ENCODE data around the gene PLA2G3. TPM values are rescaled to one million over a fixed set of nuclear protein-coding genes. Genes with fewer than 3 reads are reported as not detected.
A peak's percentile ranks its signal among the peaks of the same experiment; 100 is the strongest.
"Not testable (repeated sequence)": the region's sequence is repeated elsewhere in the genome, so short reads cannot be mapped to it uniquely, and the experiment has no call there.

PLA2G3 gene
- polyA plus RNA-seq (2012; ENCODE audit: insufficient read depth, insufficient read length): not detected

DNA sequence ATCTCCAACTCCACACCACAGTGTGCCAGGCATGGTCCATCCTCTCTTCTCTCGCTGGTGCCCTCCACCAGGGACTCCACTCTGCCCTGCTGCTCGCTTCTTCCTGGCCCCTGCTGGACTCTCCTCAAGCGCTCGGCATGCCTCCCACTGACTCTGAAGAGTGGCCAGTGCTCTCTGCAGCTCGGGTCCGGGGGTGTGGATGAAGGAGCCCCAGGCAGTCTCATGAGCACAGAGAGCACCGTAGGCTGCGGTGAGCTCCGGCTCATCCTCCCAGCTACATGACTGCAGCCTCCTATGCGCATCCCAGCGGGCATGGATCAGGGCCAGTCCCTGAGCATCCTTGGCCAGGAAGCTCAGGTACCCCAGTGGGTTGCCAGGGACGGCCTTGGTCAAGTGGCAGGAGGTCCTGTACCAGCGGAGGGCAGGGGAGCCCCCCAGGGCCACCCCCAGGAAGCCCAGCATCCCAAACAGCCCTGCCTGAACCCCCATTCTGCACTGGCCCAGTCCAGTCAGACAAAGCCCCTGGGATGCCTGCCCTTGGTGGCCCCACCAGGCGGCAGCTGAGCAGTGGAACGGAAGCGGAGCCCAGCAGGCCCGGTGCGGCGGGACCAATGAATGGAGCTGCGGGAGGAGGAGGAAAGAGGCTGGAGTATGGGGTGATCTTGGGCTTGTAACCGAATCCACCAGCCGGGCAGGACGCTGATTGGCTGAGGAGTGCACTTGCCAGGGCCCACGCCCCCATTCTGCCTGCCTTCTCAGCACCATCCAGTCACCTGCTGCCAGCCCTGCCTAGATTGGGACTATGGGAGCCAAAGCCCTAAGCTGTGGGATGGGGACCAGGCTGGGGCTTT lies at the start of gene PLA2G3:
Gene PLA2G3 (minus strand): TSS at position 643 of the 851 bp plus-strand sequence. CDS start 154 bp downstream, at position 489.
- H3K4me3 ChIP-seq (ENCODE audit: low read length): no peak within 1 kb of the TSS
- DNase-seq (ENCODE audit: low read depth, low spot score): no peak

DNA sequence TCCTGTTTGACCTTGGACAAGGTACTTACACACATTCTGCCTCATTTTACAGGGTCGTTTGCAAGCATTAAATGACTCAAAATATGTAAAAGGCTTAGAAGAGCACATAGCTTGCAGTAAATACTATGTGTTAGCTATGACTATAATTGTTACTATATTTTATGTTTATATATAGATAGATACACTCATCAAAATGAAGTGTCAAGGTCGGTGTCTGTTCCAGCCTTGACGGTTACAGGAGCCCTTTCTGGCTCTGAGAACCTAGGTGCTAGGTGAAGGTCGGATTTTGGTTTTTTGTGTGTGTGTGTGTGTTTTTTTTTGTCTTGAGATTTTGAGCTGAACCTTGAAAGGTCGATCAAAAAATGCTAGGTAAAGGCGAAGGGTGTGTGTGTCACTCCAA lies 47.3 kb upstream of the PLA2G3 start:
- DNase-seq (ENCODE audit: low read depth, low spot score): no peak
- no peak overlapping the region for H3K4me3 ChIP-seq (ENCODE audit: low read length)

GRCh38 chr22:31185056-31185455 lies 44.7 kb upstream of the PLA2G3 start:
- DNase-seq (ENCODE audit: low read depth, low spot score): no peak
- no peak overlapping the region for H3K4me3 ChIP-seq (ENCODE audit: low read length)

DNA sequence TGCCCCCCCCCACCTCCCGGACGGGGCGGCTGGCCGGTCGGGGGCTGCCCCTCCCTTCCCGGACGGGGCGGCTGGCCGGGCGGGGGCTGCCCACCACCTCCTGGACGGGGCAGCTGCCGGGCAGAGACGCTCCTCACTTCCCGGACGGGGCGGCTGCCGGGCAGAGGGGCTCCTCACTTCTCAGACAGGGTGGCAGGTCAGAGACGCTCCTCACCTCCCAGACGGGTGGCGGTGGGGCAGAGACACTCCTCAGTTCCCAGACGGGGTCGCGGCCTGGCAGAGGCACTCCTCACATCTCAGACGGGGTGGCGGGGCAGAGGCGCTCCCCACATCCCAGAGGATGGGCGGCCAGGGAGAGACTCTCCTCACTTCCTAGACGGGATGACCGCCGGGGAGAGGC lies 43.7 kb upstream of the PLA2G3 start:
- DNase-seq (ENCODE audit: low read depth, low spot score): no peak
- H3K4me3 ChIP-seq (ENCODE audit: low read length): no peak overlapping the region

DNA sequence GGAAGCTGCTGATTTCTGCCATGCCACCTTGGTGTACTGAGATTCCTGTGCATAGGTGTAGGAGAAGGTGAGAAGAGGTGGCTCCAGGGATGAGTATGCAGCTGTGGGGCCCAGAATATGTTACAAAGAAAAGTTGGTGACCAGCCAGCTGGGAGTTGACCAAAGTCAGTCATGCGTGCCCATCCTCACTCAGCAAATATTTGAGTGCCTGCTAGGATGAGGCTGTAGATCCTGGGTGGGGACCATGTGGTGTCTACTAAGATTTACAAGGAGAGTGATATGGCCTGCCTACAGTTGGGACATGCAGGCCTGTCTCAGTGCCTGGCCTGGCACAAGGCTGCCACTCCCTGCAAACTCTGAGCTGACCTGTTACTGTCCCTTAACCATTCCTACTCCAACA lies 39.0 kb upstream of the PLA2G3 start:
- no peak overlapping the region for H3K4me3 ChIP-seq (ENCODE audit: low read length)
- DNase-seq (ENCODE audit: low read depth, low spot score): no peak

DNA sequence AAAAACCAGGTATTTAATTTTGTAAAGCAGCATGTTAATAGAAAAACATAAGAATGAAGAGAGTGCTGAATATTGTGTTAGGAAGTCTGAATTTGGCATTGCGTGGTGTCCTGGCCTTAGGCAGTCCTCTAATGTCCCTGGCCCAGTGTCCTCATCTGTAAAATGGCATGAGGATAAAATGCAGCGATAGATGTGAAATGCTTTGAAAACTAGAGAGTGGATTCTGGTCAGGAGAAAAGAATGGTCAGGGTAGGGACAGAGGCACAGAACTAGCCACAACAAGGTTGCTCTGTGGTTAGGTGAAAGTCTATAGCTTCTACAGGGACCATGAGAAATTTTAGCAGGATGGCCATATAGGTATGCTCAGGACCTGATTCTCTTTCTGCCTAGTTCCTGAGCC lies 38.6 kb upstream of the PLA2G3 start:
- H3K4me3 ChIP-seq (ENCODE audit: low read length): no peak overlapping the region
- no peak for DNase-seq (ENCODE audit: low read depth, low spot score)

- H3K4me3 ChIP-seq (ENCODE audit: low read length): no peak overlapping the region
- DNase-seq (ENCODE audit: low read depth, low spot score): no peak
Measured at GRCh38 chr22:31177420-31178162, 37.3 kb upstream of the PLA2G3 start.

GRCh38 chr22:31176923-31177322 lies 36.6 kb upstream of the PLA2G3 start:
- H3K4me3 ChIP-seq (ENCODE audit: low read length): no peak overlapping the region
- DNase-seq (ENCODE audit: low read depth, low spot score): no peak

GRCh38 chr22:31173386-31174145 lies 33.3 kb upstream of the PLA2G3 start:
- H3K4me3 ChIP-seq (ENCODE audit: low read length): no peak overlapping the region
- DNase-seq (ENCODE audit: low read depth, low spot score): no peak

DNA sequence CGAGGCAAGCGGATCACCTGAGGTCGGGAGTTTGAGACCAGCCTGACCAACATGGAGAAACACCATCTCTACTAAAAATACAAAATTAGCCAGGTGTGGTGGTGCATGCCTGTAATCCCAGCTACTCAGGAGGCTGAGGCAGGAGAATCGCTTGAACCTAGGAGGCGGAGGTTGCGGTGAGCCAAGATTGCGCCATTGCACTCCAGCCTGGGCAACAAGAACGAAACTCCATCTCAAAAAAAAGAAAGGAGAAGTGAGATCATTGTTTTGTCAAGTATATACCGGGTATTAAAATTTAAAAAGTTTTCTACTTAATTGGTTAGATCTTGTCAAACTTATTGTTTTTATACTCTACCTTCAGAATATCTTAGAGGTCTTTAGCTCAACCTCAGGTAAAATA lies 31.4 kb upstream of the PLA2G3 start:
- DNase-seq (ENCODE audit: low read depth, low spot score): not testable (repeated sequence)

GRCh38 chr22:31170971-31171370 lies 30.7 kb upstream of the PLA2G3 start:
- DNase-seq (ENCODE audit: low read depth, low spot score): no peak
- H3K4me3 ChIP-seq (ENCODE audit: low read length): no peak overlapping the region

More for the DNA sequence above, 31.4 kb upstream of the PLA2G3 start:
- H3K4me3 ChIP-seq (ENCODE audit: low read length): not testable (repeated sequence)

- DNase-seq (ENCODE audit: low read depth, low spot score): no peak
- H3K4me3 ChIP-seq (ENCODE audit: low read length): no peak overlapping the region
Measured at GRCh38 chr22:31162015-31162765, 21.9 kb upstream of the PLA2G3 start.

- H3K4me3 ChIP-seq (ENCODE audit: low read length): no peak overlapping the region
- no peak for DNase-seq (ENCODE audit: low read depth, low spot score)
Measured at GRCh38 chr22:31161386-31161785, 21.1 kb upstream of the PLA2G3 start.

GRCh38 chr22:31160328-31160978 lies 20.1 kb upstream of the PLA2G3 start:
- peak overlapping the region; percentile 93 for H3K4me3 ChIP-seq (ENCODE audit: low read length)
- no peak for DNase-seq (ENCODE audit: low read depth, low spot score)

DNA sequence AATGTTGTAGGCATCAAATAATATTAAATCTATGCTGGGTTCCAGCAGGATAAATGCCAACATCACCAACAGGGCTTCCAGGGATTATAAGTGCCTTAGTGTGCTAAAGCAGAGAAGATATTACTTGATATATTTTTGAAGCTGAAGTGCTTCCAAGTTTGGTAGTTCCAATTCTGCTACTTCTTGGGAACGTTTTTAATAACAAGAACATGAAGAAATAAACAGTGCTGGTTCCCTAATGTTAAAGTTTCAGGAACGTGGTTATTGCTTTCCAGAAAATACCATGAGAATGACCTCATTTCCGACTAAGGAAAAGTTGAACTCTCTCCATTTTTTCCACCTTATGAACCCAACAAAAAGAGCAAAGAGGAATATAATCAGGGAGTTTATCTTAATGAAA lies 15.1 kb upstream of the PLA2G3 start:
- no peak for DNase-seq (ENCODE audit: low read depth, low spot score)
- H3K4me3 ChIP-seq (ENCODE audit: low read length): no peak overlapping the region

DNA sequence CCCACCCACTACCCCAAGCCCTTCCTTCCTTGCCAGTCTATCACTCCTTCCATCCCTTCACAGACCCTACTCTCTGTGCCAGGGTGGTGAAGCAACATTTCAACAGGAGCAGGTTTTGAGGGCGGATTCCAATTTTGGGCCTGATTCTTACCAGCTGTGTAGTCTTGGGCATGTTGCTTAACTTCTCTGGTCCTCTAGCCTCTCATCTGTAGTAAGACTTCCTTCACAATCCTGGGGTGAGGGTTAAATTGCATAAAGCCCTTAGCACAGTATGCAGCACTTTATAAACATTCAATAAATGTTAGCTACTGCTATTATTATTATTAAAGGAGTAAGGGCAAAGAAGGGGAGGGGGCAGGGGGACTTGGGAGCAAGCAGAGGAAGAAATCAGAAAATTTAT lies 14.7 kb upstream of the PLA2G3 start:
- no peak overlapping the region for H3K4me3 ChIP-seq (ENCODE audit: low read length)
- no peak for DNase-seq (ENCODE audit: low read depth, low spot score)

DNA sequence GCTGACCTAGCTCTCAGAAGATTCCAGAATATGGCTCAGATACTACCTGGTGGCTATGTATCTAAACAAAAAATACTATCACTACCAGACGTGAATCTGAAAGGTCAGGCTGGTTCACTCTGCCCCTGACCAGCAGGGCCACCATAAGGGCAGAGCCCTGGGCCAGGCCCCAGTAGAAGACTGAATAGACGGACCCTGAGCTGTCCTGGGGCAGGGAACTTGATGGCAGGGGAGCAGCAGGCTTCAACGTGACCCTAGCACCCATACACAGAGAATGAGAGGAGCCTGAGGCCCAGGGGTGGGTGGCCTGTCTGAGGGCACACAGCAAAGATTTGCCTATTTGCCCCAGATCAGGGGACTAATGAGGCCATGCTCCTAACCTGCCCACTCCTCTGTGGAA lies 13.0 kb upstream of the PLA2G3 start:
- DNase-seq (ENCODE audit: low read depth, low spot score): no peak
- H3K4me3 ChIP-seq (ENCODE audit: low read length): no peak overlapping the region

DNA sequence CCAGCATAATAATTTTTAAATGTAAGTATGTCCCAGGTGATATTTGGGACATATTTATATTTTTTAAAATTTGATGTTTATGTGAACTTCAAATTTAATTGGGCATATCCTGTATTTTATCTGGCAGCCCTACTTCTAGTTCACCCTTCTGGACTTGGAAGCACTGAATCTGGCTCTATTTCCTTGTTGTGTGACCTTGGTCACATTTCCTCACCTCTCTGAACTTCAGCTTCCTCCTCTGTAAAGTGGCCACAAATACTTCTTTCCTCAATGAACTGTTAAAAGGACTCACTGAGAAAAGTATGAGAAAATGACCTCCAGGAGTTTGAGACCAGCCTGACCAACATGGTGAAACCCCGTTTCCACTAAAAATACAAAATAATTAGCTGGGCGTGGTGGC lies 11.6 kb upstream of the PLA2G3 start:
- no peak for DNase-seq (ENCODE audit: low read depth, low spot score)

GRCh38 chr22:31150615-31151014 lies 10.3 kb upstream of the PLA2G3 start:
- H3K4me3 ChIP-seq (ENCODE audit: low read length): no peak overlapping the region
- DNase-seq (ENCODE audit: low read depth, low spot score): no peak

More for the DNA sequence above, 11.6 kb upstream of the PLA2G3 start:
- H3K4me3 ChIP-seq (ENCODE audit: low read length): no peak overlapping the region

All from Jurkat, Clone E6-1 (cell line).